SH-SY5Y (cell line): ENCODE data around the gene REN.

Experiments
- GATA2 ChIP-seq: IDR thresholded peaks from 2 replicates; pipeline ENCODE4 v1.6.1; 2011; ENCODE audit warnings: mild to moderate bottlenecking, low read depth, low read length
- GATA3 ChIP-seq: IDR thresholded peaks from 2 replicates; pipeline ENCODE4 v1.6.1; 2011; ENCODE audit warnings: low read depth, mild to moderate bottlenecking, low read length, moderate library complexity

DNA sequence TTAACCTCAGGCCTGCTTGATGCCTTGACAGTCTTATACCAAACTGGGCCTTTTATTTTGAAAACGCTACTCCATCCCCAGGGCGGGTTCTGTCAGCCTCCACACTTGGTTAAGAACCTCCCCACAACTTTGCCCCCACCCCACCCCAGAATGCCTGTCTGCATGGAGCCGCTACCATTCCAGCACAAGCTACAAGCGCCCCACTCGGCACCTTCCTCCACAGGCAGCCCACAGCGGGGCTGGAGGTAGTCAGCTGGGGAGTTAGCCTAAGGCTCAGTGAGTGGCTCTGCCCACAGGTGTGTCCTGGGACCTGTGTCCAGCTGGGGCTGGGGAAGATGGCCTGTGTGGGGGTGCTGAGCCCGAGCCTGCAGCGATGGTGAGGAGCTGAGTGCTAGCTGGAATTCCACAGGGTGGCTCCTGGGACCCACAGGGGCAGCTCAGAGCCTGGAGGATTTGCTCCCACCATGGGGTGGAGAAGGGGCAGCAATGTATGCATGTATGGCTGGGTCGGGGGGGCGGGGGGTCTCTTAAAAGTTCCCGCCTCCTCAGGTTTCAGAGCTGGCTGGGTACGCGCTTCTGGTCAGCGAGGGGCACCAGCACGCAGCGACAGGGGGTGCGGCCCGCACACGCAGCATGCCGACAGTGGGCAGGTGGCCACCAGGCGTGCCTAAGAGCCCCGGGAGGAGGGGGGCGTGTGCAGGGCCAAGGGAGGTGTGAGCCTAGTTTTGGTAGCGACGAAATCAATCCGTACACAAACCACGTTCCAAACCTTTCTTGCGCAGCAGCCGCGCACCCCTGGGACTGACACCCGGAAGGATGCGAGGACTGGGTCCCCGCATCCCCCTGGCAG, 15.2 kb downstream of the REN start:
- no peak for TF ChIP-seq GATA2
- TF ChIP-seq GATA3, result no peak
